Lung (tissue), 12 donors: Measurements from ENCODE around the gene XRCC5. TPM values are rescaled to one million over a fixed set of nuclear protein-coding genes. Genes with fewer than 3 reads are reported as not detected.

ENCODE experiments used
- ATAC-seq: fragments of 200-7000 bp; cut with Tn5 transposase; one replicate; pipeline ENCODE4 v1.9.1; 2020; ENCODE audit warnings: moderate number of reproducible peaks; ENCODE audit not compliant: insufficient read depth, low FRiP score
- DNase-seq, 3 donors: peaks; one replicate each; pipeline ENCODE4 v3.0.0-alpha.2; 2013 to 2017
- H3K27ac ChIP-seq, 2 donors: one replicate each; pipeline ENCODE4 v1.5.1; 2013; ENCODE audit warnings: mild to moderate bottlenecking in 2 of 2, moderate library complexity in 2 of 2, control low read depth in 1 of 2, inconsistent platforms in 1 of 2, low read depth in 1 of 2, low read length in 1 of 2
- H3K27me3 ChIP-seq, 3 donors: one replicate each; pipeline ENCODE4 v1.5.1; 2013; ENCODE audit warnings: low read length in 2 of 3; ENCODE audit not compliant: control insufficient read depth in 3 of 3, insufficient read depth in 3 of 3
- H3K36me3 ChIP-seq, 4 donors: one replicate each; pipeline ENCODE4 v1.5.1; 2013; ENCODE audit warnings: low read length in 4 of 4, mild to moderate bottlenecking in 1 of 4, moderate library complexity in 1 of 4; ENCODE audit not compliant: control insufficient read depth in 4 of 4, insufficient read depth in 4 of 4
- H3K4me1 ChIP-seq, 5 donors: one replicate each; pipeline ENCODE4 v1.5.1; 2013; ENCODE audit warnings: low read length in 5 of 5, mild to moderate bottlenecking in 2 of 5, moderate library complexity in 1 of 5; ENCODE audit not compliant: control insufficient read depth in 5 of 5, insufficient read depth in 5 of 5
- H3K4me3 ChIP-seq: one replicate; pipeline ENCODE4 v1.5.1; 2013; ENCODE audit warnings: mild to moderate bottlenecking, control low read depth, moderate library complexity
- H3K9ac ChIP-seq, 2 donors: one replicate each; pipeline ENCODE4 v1.5.1; 2013; ENCODE audit warnings: low read length in 2 of 2, control low read depth in 1 of 2; ENCODE audit not compliant: insufficient read depth in 1 of 2
- H3K9me3 ChIP-seq, 4 donors: one replicate each; pipeline ENCODE4 v1.5.1; 2013; ENCODE audit warnings: low read length in 3 of 4, mild to moderate bottlenecking in 1 of 4, moderate library complexity in 1 of 4; ENCODE audit not compliant: control insufficient read depth in 4 of 4, insufficient read depth in 3 of 4
- CTCF ChIP-seq: IDR thresholded peaks from 2 replicates; pipeline ENCODE4 v1.5.1; 2012; ENCODE audit warnings: mild to moderate bottlenecking; ENCODE audit errors: control extremely low read depth, extremely low read depth
- WGBS, 2 donors: extraction: QIAGEN DNeasy Blood & Tissue Kit; methylation state at CpG; one replicate each; pipeline ENCODE4 v1.1.7; 2013; 5-methylcytosine and 5-hydroxymethylcytosine counted together
- polyA plus RNA-seq, 2 donors: library from polyadenylated mRNA; stranded (reverse); fragments of 200-250 nt; gene quantifications; one replicate each; pipeline ENCODE4 v1.2.1, GENCODE V29; 2013
- total RNA-seq, 2 donors: library from RNA; depleted of rRNA in 1 of 2; stranded (reverse); fragments of >200 nt in 1 of 2; gene quantifications; one replicate each; pipeline ENCODE4 v1.2.1, GENCODE V29; 2014 to 2021
- donor health status: control.
- donor health status: control.
- donor health status: Bipolar disorder and iron deficiency.
- donor health status: healthy.
- donor health status: DM: yes; HTN: yes; CAD: no.

XRCC5 gene
- total and polyA plus RNA-seq, 4 donors = 67.3 to 200 (median 144) TPM

- Histone ChIP-seq H3K36me3 (peaks cover 0 to 4% (median 0%) of the 10 kb centered on the region in 4 donors), H3K9ac (no peak overlapping the region), H3K27ac (no peak overlapping the region), H3K9me3 (no peaks in the 10 kb centered on the region), H3K4me3 (no peak overlapping the region), H3K4me1 (peaks cover 0 to 2% (median 0%) of the 10 kb centered on the region in 5 donors), H3K27me3 (no peaks in the 10 kb centered on the region)
- 94 to 95% methylated on average over 1 of the region's 1 CpG for WGBS, 2 donors
- DNase-seq (no peak), ATAC-seq (no peak)
- TF ChIP-seq CTCF = no peak
Observed at GRCh38 chr2:216224388-216224787, 115.2 kb downstream of the XRCC5 start.

GRCh38 chr2:216229277-216229914 is 120.2 kb downstream of the XRCC5 start:
- no peak for TF ChIP-seq CTCF
- no peak overlapping the region for H3K27ac ChIP-seq
- H3K9me3 ChIP-seq = peaks cover 0 to 12% (median 6%) of the 10 kb centered on the region in 4 donors
- DNase-seq = no peak
- H3K36me3 ChIP-seq = no peaks in the 10 kb centered on the region
- ATAC-seq = no peak
- no peak overlapping the region for H3K9ac ChIP-seq
- H3K27me3 ChIP-seq = no peaks in the 10 kb centered on the region
- no peaks in the 10 kb centered on the region for H3K4me1 ChIP-seq
- WGBS, 2 donors = 74 to 79% methylated on average over 5 of the region's 5 CpGs
- no peak overlapping the region for H3K4me3 ChIP-seq

- 0% methylated on average over 1 of the region's 1 CpG for WGBS, 2 donors
- Histone ChIP-seq H3K27ac (no peak overlapping the region), H3K4me3 (no peak overlapping the region), H3K9ac (no peak overlapping the region), H3K4me1 (no peaks in the 10 kb centered on the region), H3K36me3 (no peaks in the 10 kb centered on the region), H3K9me3 (peaks cover 0 to 12% (median 7%) of the 10 kb centered on the region in 4 donors), H3K27me3 (no peaks in the 10 kb centered on the region)
- ATAC-seq (no peak), DNase-seq (no peak)
- TF ChIP-seq CTCF = no peak
Observed at GRCh38 chr2:216231867-216232266, 122.7 kb downstream of the XRCC5 start.

- H3K9ac ChIP-seq = no peak overlapping the region
- TF ChIP-seq CTCF = no peak
- no peak overlapping the region for H3K27ac ChIP-seq
- H3K9me3 ChIP-seq = peaks cover 0 to 12% (median 7%) of the 10 kb centered on the region in 4 donors
- no peak overlapping the region for H3K4me3 ChIP-seq
- no peaks in the 10 kb centered on the region for H3K27me3 ChIP-seq
- H3K36me3 ChIP-seq = no peaks in the 10 kb centered on the region
- ATAC-seq (no peak), DNase-seq (no peak)
- WGBS, 2 donors = 97% methylated on average over 1 of the region's 1 CpG
- no peaks in the 10 kb centered on the region for H3K4me1 ChIP-seq
Observed at GRCh38 chr2:216232721-216233120, 123.6 kb downstream of the XRCC5 start.
